K562 (cell line): ENCODE measurements around the gene PTPRG. TPM values are rescaled to one million over a fixed set of nuclear protein-coding genes. Genes with fewer than 3 reads are reported as not detected.

Experiments used
- ATAC-seq: fragments of 200-7000 bp; cut with Tn5 transposase; 3 replicates; pipeline ENCODE4 v1.9.1; 2020; ENCODE audit warnings: moderate library complexity
- BruUV-seq: library from RNA; stranded (reverse); fragments of 400-500 nt; replicated peaks from 2 replicates; lab custom pipeline; 2021; lab: Mats Ljungman, UMichigan
- CTCF ChIA-PET: fragments of 300-600 bp; formaldehyde crosslinking; extraction: SDS; loops from one replicate; lab custom pipeline; 2021; ENCODE audit warnings: low intra/inter-chr PET ratio; lab: Yijun Ruan, JAX
- POLR2A ChIA-PET: fragments of 300-600, 350-650 bp; sonication (Branson Sonifier 250); formaldehyde crosslinking; extraction: SDS; loops from one replicate; lab custom pipeline; 2021; ENCODE audit warnings: antibody characterized with exemption, inconsistent platforms; lab: Yijun Ruan, JAX
- DNase-seq, 4 experiments: peaks; one replicate each; pipeline versions ENCODE4 v3.0.0 to v3.0.0-alpha.2; 2011 to 2018; ENCODE audit warnings: low spot score in 3 of 4, mixed read lengths in 3 of 4; ENCODE audit errors: extremely low read depth in 1 of 4
- FAIRE-seq: peaks from 2 replicates; lab custom pipeline; 2011; peaks lifted over from hg19 to GRCh38; lab: Jason Lieb, UNC
- H2AFZ ChIP-seq: 2 replicates; pipeline ENCODE4 v1.6.0; 2011; ENCODE audit warnings: low read depth, low read length, control low read depth, inconsistent platforms
- H3K27ac ChIP-seq: fragments of 200-600 bp; 3 replicates; pipeline ENCODE4 v1.8.0; 2011; ENCODE audit warnings: low read depth, mild to moderate bottlenecking, control low read depth, inconsistent platforms, low read length, moderate library complexity, mixed read lengths; ENCODE audit errors: extremely low read depth
- H3K27me3 ChIP-seq, 2 experiments: fragments of 300-600 bp in 1 of 2; 2 replicates in 1 of 2; 3 replicates in 1 of 2; pipeline versions ENCODE4 v1.6.0 to v1.8.0; 2011; ENCODE audit warnings: inconsistent platforms in 2 of 2, low read length in 2 of 2, mild to moderate bottlenecking in 1 of 2, mixed read lengths in 1 of 2, moderate library complexity in 1 of 2; ENCODE audit not compliant: control insufficient read depth in 2 of 2, insufficient read depth in 2 of 2
- H3K36me3 ChIP-seq: fragments of 300-600 bp; 3 replicates; pipeline ENCODE4 v1.8.0; 2011; ENCODE audit warnings: mild to moderate bottlenecking, low read length, inconsistent platforms; ENCODE audit not compliant: control insufficient read depth, insufficient read depth
- H3K4me1 ChIP-seq, 2 experiments: fragments of 200-600 bp in 1 of 2; replicated peaks in 1 of 2; 2 replicates in 1 of 2; 3 replicates in 1 of 2; pipeline versions ENCODE4 v1.5.1 to v1.8.0; 2011; ENCODE audit warnings: inconsistent platforms in 2 of 2, low read length in 2 of 2, mild to moderate bottlenecking in 1 of 2, mixed read lengths in 1 of 2, moderate library complexity in 1 of 2; ENCODE audit not compliant: control insufficient read depth in 2 of 2, insufficient read depth in 2 of 2
- H3K4me2 ChIP-seq: 2 replicates; pipeline ENCODE4 v1.6.1; 2011; ENCODE audit warnings: low read length, control low read depth, inconsistent platforms, mixed read lengths; ENCODE audit not compliant: insufficient read depth
- H3K4me3 ChIP-seq: fragments of 200-600 bp; sonication (generic), shearing (Covaris generic); 2 replicates; pipeline ENCODE4 v1.5.1; 2016; ENCODE audit warnings: control low read depth, inconsistent platforms
- H3K79me2 ChIP-seq: fragments of 200-600 bp; 3 replicates; pipeline ENCODE4 v1.8.0; 2011; ENCODE audit warnings: low read length, inconsistent platforms; ENCODE audit not compliant: control insufficient read depth, insufficient read depth
- H3K9ac ChIP-seq, 2 experiments: 2 replicates each; pipeline versions ENCODE4 v1.6.0 to v1.6.1; 2011; ENCODE audit warnings: low read depth in 2 of 2, low read length in 2 of 2, control low read depth in 1 of 2, inconsistent platforms in 1 of 2, mild to moderate bottlenecking in 1 of 2, mixed read lengths in 1 of 2; ENCODE audit not compliant: insufficient read depth in 1 of 2
- H3K9me1 ChIP-seq: one replicate; pipeline ENCODE4 v1.6.0; 2011; ENCODE audit warnings: inconsistent platforms, mild to moderate bottlenecking, low read length, moderate library complexity; ENCODE audit not compliant: control insufficient read depth, insufficient read depth
- H3K9me3 ChIP-seq: replicated peaks from 2 replicates; pipeline ENCODE4 v1.5.1; 2011; ENCODE audit warnings: low read depth, low read length, inconsistent platforms; ENCODE audit not compliant: control insufficient read depth, insufficient read depth
- H4K20me1 ChIP-seq: replicated peaks from 2 replicates; pipeline ENCODE4 v1.6.1; 2011; ENCODE audit warnings: low read length, inconsistent platforms, mixed read lengths; ENCODE audit not compliant: control insufficient read depth, insufficient read depth
- ARHGAP35 ChIP-seq: fragments of 450-650 bp; IDR thresholded peaks from 2 replicates; pipeline ENCODE4 v1.6.1; 2018; ENCODE audit not compliant: partially characterized antibody
- ATF6 ChIP-seq: sonication (generic); formaldehyde crosslinking; IDR thresholded peaks from 2 replicates; pipeline ENCODE4 v1.4.0; 2020; ENCODE audit warnings: mild to moderate bottlenecking, missing genetic modification reagents
- FIP1L1 ChIP-seq: fragments of 200-400 bp; formaldehyde crosslinking; IDR thresholded peaks from 2 replicates; pipeline ENCODE4 v1.6.1; 2018; ENCODE audit warnings: mild to moderate bottlenecking, low read depth, low read length; ENCODE audit not compliant: poor library complexity, severe bottlenecking
- FOS ChIP-seq: IDR thresholded peaks from 3 replicates; pipeline ENCODE4 v1.6.1; 2011; ENCODE audit not compliant: insufficient read length; ENCODE audit errors: extremely low read depth
- GTF3C2 ChIP-seq: IDR thresholded peaks from 3 replicates; pipeline ENCODE4 v1.6.1; 2011; ENCODE audit warnings: borderline replicate concordance, mild to moderate bottlenecking, moderate library complexity; ENCODE audit not compliant: insufficient read length; ENCODE audit errors: extremely low read depth
- HSF4 ChIP-seq: fragments of 250-450 bp; sonication (Bioruptor Pico); IDR thresholded peaks from 2 replicates; pipeline ENCODE4 v2.1.2; 2022; ENCODE audit warnings: mild to moderate bottlenecking, moderate library complexity, borderline replicate concordance
- ILK ChIP-seq: fragments of 450-650 bp; IDR thresholded peaks from 2 replicates; pipeline ENCODE4 v1.6.1; 2016; ENCODE audit warnings: missing genetic modification characterization, low read depth, mild to moderate bottlenecking, missing compliant biosample characterization, moderate library complexity, borderline replicate concordance
- LCOR ChIP-seq: sonication (generic); formaldehyde crosslinking; IDR thresholded peaks from 2 replicates; pipeline ENCODE4 v1.8.0; 2022; ENCODE audit warnings: mild to moderate bottlenecking, missing genetic modification reagents
- MTA3 ChIP-seq: fragments of 450-650 bp; formaldehyde crosslinking; IDR thresholded peaks from 2 replicates; pipeline ENCODE4 v1.6.1; 2017; ENCODE audit warnings: mild to moderate bottlenecking, borderline replicate concordance
- PPARD ChIP-seq: fragments of 250-450 bp; sonication (Bioruptor Pico); IDR thresholded peaks from 2 replicates; pipeline ENCODE4 v1.8.0; 2022; ENCODE audit warnings: inconsistent platforms, mild to moderate bottlenecking, moderate library complexity
- SP1 ChIP-seq: sonication (generic); formaldehyde crosslinking; IDR thresholded peaks from 2 replicates; pipeline ENCODE4 v1.8.1; 2022; ENCODE audit warnings: mild to moderate bottlenecking, missing genetic modification reagents
- SREBF2 ChIP-seq: sonication (generic); formaldehyde crosslinking; IDR thresholded peaks from 2 replicates; pipeline ENCODE4 v1.4.0; 2020; ENCODE audit warnings: mild to moderate bottlenecking, missing genetic modification reagents
- TAF15 ChIP-seq: fragments of 200-400 bp; formaldehyde crosslinking; IDR thresholded peaks from 2 replicates; pipeline ENCODE4 v1.6.1; 2017; ENCODE audit warnings: mild to moderate bottlenecking, low read depth, low read length, moderate library complexity
- ZNF785 ChIP-seq: fragments of 250-450 bp; sonication (Bioruptor Pico); IDR thresholded peaks from 2 replicates; pipeline ENCODE4 v1.4.0; 2020; ENCODE audit warnings: mild to moderate bottlenecking
- WGBS: fragments of 100-300 bp; shearing (Covaris generic); methylation state at CpG from one replicate; pipeline ENCODE4 v1.1.6; 2016; ENCODE audit warnings: low coverage, mixed read lengths; ENCODE audit not compliant: insufficient coverage; ENCODE audit errors: missing lambda C conversion rate; 5-methylcytosine and 5-hydroxymethylcytosine counted together
- in situ Hi-C: fragments of 300-500 bp; cut with MboI; formaldehyde crosslinking; loops from 4 replicates; pipeline ENCODE4 v1.15.0; 2018; ENCODE audit warnings: inconsistent platforms, mixed read lengths
- intact Hi-C: fragments of 100-400 bp; cut with micrococcal nuclease; formaldehyde crosslinking; loops from 2 replicates; pipeline ENCODE4 v1.14.2; 2022
- polyA plus RNA-seq, 8 experiments: library from polyadenylated mRNA; depleted of rRNA in 4 of 8; stranded (reverse) in 5 of 8; unstranded in 3 of 8; fragments of >200 nt; fragmentation: Nextera tagmentation in 2 of 8; fragmentation: Illumina TruSeq in 1 of 8; extraction: Ambion mirVana in 2 of 8; extraction: Trizol in 1 of 8; gene quantifications; 2 replicates each; pipeline versions ENCODE4 v1.2.1 to v1.2.3, GENCODE V29; 2011 to 2014; ENCODE audit warnings: inconsistent platforms in 1 of 8, missing spikeins in 1 of 8
- total RNA-seq, 7 experiments: library from RNA; depleted of rRNA in 6 of 7; stranded (reverse); fragments of >200 nt in 6 of 7; fragmentation: Illumina TruSeq in 2 of 7; extraction: Trizol in 2 of 7; gene quantifications; 2 replicates each; pipeline versions ENCODE4 v1.2.1 to v1.2.3, GENCODE V29; 2011 to 2021; ENCODE audit warnings: low replicate concordance in 1 of 7

PTPRG gene
- total and polyA plus RNA-seq, 9 of the 15 experiments (the other 6 are each of a cell fraction or from before 2014, with no cell fraction given): 0.16 TPM; not detected in 8

GRCh38 chr3:61625429-61625828 lies 64.1 kb downstream of the PTPRG start (continued):
- TF ChIP-seq ILK (no peak), MTA3 (no peak)
- TF ChIP-seq, all 486 proteins: peak for 0

GRCh38 chr3:61626484-61626883 lies 65.1 kb downstream of the PTPRG start:
- in situ Hi-C loops: no loop called here
- no peak overlapping the region for H3K27ac ChIP-seq

More at GRCh38 chr3:61626484-61626883, 65.1 kb downstream of the PTPRG start:
- Histone ChIP-seq H3K4me1 (no peaks in the 10 kb centered on the region), H3K27me3 (no peaks in the 10 kb centered on the region), H3K36me3 (no peaks in the 10 kb centered on the region), H4K20me1 (no peaks in the 10 kb centered on the region), H2AFZ (no peak overlapping the region), H3K9me1 (no peaks in the 10 kb centered on the region), H3K4me2 (no peak overlapping the region), H3K9me3 (no peaks in the 10 kb centered on the region), H3K9ac (no peak overlapping the region), H3K4me3 (no peak overlapping the region), H3K79me2 (no peaks in the 10 kb centered on the region)
- WGBS: 0% methylated on average over 6 of the region's 6 CpGs
- CTCF ChIA-PET: no interaction called here
- TF ChIP-seq PPARD (CRISPR knock-in tag) (no peak), SREBF2 (CRISPR knock-in tag) (no peak), FOS (no peak), ZNF785 (no peak), GTF3C2 (no peak), ARHGAP35 (no peak), TAF15 (no peak), FIP1L1 (no peak), SP1 (no peak), ATF6 (no peak), HSF4 (CRISPR knock-in tag) (no peak), LCOR (no peak)
- FAIRE-seq (no peak), ATAC-seq (no peak), DNase-seq (no peak)
- POLR2A ChIA-PET: no interaction called here
- intact Hi-C loops: no loop called here
- BruUV-seq: no TSS peak
